ENCODE data around the gene NXPH1. TPM values are rescaled to one million over a fixed set of nuclear protein-coding genes. Genes with fewer than 3 reads are reported as not detected.

The NXPH1 gene
- polyA plus RNA-seq, 1 donor (not counting 4 experiments of a cell fraction or from before 2014, with no cell fraction given) = not detected

DNA sequence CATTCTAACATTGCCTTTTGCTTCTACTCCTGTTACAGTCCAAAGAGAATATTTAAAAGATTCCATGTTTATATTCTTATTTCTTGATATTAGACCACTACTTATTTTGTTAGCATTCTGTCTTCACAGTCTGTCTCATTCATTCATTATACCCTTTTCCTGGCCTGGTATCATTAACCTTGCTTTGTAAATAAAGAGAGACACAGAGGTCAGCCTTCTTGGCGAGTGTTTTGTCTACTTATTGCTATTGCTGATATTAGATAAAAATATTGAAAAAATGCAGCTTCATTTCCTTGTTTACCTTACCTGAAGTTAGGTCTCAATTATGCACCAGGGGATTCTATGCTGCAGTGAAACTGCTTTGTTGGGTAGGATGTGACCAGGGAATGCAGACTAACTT, 179.2 kb downstream of the NXPH1 start:
- Histone ChIP-seq H3K9ac (ENCODE audit: control insufficient read depth, extremely low read depth, insufficient read depth, low read length) (no peak overlapping the region), H3K9me3 (ENCODE audit: control insufficient read depth, low read depth, low read length) (no peaks in the 10 kb centered on the region), H3K27ac (ENCODE audit: control insufficient read depth, insufficient read depth, low read length) (no peak overlapping the region), H3K9me1 (ENCODE audit: control insufficient read depth, extremely low read depth, insufficient read depth, low read length) (no peaks in the 10 kb centered on the region), H3K4me3 (ENCODE audit: control insufficient read depth in 2 of 3, extremely low read depth in 1 of 3, insufficient read depth in 2 of 3, low read depth in 1 of 3, low read length in 3 of 3) (no peak overlapping the region), H3K4me1 (ENCODE audit: control insufficient read depth, extremely low read depth, insufficient read depth, low read length) (no peaks in the 10 kb centered on the region), H2AFZ (ENCODE audit: control insufficient read depth, low read length) (no peak overlapping the region), H3K4me2 (ENCODE audit: control insufficient read depth, extremely low read depth, insufficient read depth, low read depth, low read length) (no peak overlapping the region), H3K79me2 (ENCODE audit: control insufficient read depth, insufficient read depth, low read length) (no peaks in the 10 kb centered on the region), H4K20me1 (ENCODE audit: control insufficient read depth, extremely low read depth, insufficient read depth, low read length) (no peaks in the 10 kb centered on the region), H3K36me3 (ENCODE audit: control insufficient read depth in 2 of 2, extremely low read depth in 1 of 2, insufficient read depth in 2 of 2, low read length in 2 of 2) (no peaks in the 10 kb centered on the region), H3K27me3 (ENCODE audit: control insufficient read depth, extremely low read depth, insufficient read depth, low read length) (no peaks in the 10 kb centered on the region)
- TF ChIP-seq, protein P1, sequence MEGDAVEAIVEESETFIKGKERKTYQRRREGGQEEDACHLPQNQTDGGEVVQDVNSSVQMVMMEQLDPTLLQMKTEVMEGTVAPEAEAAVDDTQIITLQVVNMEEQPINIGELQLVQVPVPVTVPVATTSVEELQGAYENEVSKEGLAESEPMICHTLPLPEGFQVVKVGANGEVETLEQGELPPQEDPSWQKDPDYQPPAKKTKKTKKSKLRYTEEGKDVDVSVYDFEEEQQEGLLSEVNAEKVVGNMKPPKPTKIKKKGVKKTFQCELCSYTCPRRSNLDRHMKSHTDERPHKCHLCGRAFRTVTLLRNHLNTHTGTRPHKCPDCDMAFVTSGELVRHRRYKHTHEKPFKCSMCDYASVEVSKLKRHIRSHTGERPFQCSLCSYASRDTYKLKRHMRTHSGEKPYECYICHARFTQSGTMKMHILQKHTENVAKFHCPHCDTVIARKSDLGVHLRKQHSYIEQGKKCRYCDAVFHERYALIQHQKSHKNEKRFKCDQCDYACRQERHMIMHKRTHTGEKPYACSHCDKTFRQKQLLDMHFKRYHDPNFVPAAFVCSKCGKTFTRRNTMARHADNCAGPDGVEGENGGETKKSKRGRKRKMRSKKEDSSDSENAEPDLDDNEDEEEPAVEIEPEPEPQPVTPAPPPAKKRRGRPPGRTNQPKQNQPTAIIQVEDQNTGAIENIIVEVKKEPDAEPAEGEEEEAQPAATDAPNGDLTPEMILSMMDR (optimal IDR thresholded peaks at IDR 0.05 in 1 of 3, IDR thresholded peaks at IDR 0.05 in 1 of 3, conservative IDR thresholded peaks at IDR 0.05 in 1 of 3; ENCODE audit: extremely low read depth in 1 of 3, insufficient read depth in 2 of 3, low read length in 3 of 3) = no peak
- TF ChIP-seq EZH2 (IDR thresholded peaks at IDR 0.05; ENCODE audit: low read length) = no peak
- DNase-seq (ENCODE audit: low read depth, low spot score) = no peak
- dilution Hi-C loops (cut with MboI; ENCODE audit: extremely low pct_ligation_motif_present, low sequenced_read_pairs) = no loop called here
- FAIRE-seq = no peak

DNA sequence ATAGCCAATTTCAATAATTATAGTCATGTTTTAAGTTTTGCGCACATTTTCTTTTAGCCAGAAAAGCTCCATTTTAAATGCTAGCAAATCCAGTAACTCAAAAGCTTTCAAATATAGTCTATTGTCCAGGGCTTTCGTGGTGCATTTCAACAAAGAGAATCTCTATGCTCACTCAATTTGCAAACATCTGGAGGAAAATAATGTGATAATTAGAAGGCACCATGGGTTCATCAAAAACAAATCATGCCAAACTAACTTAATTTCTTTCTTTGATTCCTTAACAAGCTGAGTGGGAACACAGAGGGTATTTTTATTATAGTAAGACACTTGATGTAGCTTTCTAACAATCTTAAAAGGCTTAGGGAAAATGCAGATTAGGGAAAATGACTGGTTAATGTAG, 179.8 kb downstream of the NXPH1 start:
- H3K4me1 ChIP-seq (ENCODE audit: control insufficient read depth, extremely low read depth, insufficient read depth, low read length) = no peaks in the 10 kb centered on the region
- H3K4me2 ChIP-seq (ENCODE audit: control insufficient read depth, extremely low read depth, insufficient read depth, low read depth, low read length) = no peak overlapping the region
- no peaks in the 10 kb centered on the region for H3K27me3 ChIP-seq (ENCODE audit: control insufficient read depth, extremely low read depth, insufficient read depth, low read length)
- TF ChIP-seq EZH2 (IDR thresholded peaks at IDR 0.05; ENCODE audit: low read length) = no peak
- TF ChIP-seq, protein P1 (optimal IDR thresholded peaks at IDR 0.05 in 1 of 3, IDR thresholded peaks at IDR 0.05 in 1 of 3, conservative IDR thresholded peaks at IDR 0.05 in 1 of 3; ENCODE audit: extremely low read depth in 1 of 3, insufficient read depth in 2 of 3, low read length in 3 of 3) = no peak
- no peaks in the 10 kb centered on the region for H4K20me1 ChIP-seq (ENCODE audit: control insufficient read depth, extremely low read depth, insufficient read depth, low read length)
- no peaks in the 10 kb centered on the region for H3K36me3 ChIP-seq (ENCODE audit: control insufficient read depth in 2 of 2, extremely low read depth in 1 of 2, insufficient read depth in 2 of 2, low read length in 2 of 2)
- DNase-seq (ENCODE audit: low read depth, low spot score) (no peak), FAIRE-seq (no peak)
- H3K79me2 ChIP-seq (ENCODE audit: control insufficient read depth, insufficient read depth, low read length) = no peaks in the 10 kb centered on the region
- dilution Hi-C loops (cut with MboI; ENCODE audit: extremely low pct_ligation_motif_present, low sequenced_read_pairs) = no loop called here
- no peak overlapping the region for H3K4me3 ChIP-seq (ENCODE audit: control insufficient read depth in 2 of 3, extremely low read depth in 1 of 3, insufficient read depth in 2 of 3, low read depth in 1 of 3, low read length in 3 of 3)
- no peaks in the 10 kb centered on the region for H3K9me1 ChIP-seq (ENCODE audit: control insufficient read depth, extremely low read depth, insufficient read depth, low read length)
- no peak overlapping the region for H3K27ac ChIP-seq (ENCODE audit: control insufficient read depth, insufficient read depth, low read length)
- no peak overlapping the region for H3K9ac ChIP-seq (ENCODE audit: control insufficient read depth, extremely low read depth, insufficient read depth, low read length)
- no peaks in the 10 kb centered on the region for H3K9me3 ChIP-seq (ENCODE audit: control insufficient read depth, low read depth, low read length)
- no peak overlapping the region for H2AFZ ChIP-seq (ENCODE audit: control insufficient read depth, low read length)

Measured in keratinocyte (primary cell).